GM18498 (cell line): ENCODE results near the gene ATP6V1F.
"Not testable (repeated sequence)": the region's sequence is repeated elsewhere in the genome, so short reads cannot be mapped to it uniquely, and the experiment has no call there.

ENCODE experiments used
- ATAC-seq: cut with Tn5 transposase; IDR thresholded peaks from one replicate; pipeline ENCODE4 v1.9.1; 2021; ENCODE audit warnings: mild to moderate bottlenecking, moderate library complexity; ENCODE audit not compliant: unreplicated experiment

Gene ATP6V1F

GRCh38 chr7:128895320-128895719 is 32.7 kb downstream of the ATP6V1F start:
- ATAC-seq = no peak

- ATAC-seq = no peak
Observed at GRCh38 chr7:128899392-128899791, 36.7 kb downstream of the ATP6V1F start.

DNA sequence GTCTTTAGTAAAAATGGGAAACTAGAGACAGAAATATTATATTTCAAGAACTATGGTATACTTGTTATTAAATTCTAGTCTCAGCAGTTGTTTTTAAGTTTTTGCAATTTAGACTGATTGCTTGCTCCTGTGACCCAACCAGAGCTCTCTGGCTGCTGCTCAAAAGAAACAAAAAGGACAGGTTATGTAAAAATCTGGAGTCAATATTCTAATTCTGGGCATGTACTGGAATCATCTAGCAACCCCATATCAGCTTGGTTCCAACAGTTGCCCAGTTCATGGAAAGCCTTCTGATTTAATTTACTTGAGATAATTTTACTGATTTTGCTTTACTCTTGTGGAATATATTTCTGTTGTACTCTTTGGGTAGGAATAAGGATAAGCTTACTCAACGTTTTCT is 37.6 kb downstream of the ATP6V1F start:
- ATAC-seq = no peak

GRCh38 chr7:128902761-128903585 is 40.3 kb downstream of the ATP6V1F start:
- no peak for ATAC-seq

DNA sequence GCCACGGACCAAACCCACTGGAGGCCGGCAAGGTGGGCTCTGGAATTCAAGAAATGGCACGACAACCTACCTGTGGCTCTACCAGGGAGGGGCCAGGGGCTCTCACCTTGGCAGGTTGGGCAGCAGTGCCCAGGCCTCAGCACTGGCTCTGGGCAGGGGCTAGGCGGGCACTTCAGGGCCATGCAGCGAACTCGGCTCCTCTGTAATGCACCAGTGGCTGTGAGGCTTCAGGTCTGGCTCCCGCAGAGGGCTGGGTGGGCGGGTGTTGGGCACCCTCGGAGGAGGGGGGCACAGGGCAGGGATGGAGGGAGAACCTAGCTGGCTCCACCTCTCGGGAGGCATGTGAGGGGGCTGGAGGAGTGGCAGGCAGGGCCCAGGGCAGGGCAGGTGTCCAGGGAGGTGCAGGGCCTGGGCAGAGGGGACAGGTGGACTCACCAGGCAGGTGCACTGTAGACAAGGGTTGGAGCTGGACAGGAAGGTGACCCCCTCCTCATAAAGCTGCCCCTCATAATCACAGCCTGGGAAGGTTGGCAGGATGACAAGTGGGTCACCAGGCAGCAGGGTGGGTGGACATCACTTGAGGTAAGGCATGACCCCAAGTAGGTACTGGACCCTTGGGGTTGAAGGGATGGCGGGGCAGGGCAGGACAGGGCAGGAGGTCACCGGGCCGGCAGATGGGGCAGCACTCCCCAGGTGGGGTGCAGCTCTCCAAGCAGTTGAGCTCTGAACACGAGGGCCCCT is 41.1 kb downstream of the ATP6V1F start:
- no peak for ATAC-seq

DNA sequence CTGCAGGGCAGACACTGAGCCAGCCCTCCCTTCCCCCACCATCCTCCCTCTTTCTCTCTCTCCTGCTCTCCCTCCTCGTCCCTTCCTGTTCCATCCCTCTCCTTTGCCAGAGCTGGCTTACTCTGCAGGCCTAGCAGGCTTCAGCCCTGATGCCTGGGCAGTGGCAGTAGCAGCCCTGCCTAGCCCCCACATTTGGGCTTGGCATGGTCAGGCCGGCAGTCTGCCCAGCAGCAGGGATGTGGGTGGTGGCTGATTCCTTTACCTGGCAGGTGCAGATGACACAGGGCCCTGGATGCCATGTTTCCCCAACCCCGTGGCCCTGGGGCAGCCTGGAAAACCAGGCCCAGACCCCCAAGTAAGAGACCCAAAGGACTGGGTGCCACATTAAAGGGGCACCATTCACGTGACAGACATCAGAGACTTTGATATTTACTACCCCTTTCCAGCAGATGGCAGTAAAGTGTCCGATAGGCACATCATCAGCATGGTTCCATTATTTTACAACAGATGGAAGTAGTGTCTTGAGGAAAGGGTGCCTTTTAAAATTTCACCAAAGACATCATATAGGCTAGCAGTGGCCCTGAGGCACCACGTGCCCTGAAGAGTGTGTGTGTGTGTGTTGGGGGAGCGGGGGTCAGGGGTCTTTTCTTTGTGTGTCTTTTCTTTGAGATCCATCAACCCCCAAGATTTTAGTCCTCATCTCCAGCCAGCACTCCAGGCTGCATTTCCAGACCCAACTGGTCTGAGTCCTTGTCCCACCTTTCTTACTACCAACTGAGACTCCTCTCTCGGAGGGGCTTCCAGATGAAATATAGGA is 41.9 kb downstream of the ATP6V1F start:
- ATAC-seq = peak; percentile 60

DNA sequence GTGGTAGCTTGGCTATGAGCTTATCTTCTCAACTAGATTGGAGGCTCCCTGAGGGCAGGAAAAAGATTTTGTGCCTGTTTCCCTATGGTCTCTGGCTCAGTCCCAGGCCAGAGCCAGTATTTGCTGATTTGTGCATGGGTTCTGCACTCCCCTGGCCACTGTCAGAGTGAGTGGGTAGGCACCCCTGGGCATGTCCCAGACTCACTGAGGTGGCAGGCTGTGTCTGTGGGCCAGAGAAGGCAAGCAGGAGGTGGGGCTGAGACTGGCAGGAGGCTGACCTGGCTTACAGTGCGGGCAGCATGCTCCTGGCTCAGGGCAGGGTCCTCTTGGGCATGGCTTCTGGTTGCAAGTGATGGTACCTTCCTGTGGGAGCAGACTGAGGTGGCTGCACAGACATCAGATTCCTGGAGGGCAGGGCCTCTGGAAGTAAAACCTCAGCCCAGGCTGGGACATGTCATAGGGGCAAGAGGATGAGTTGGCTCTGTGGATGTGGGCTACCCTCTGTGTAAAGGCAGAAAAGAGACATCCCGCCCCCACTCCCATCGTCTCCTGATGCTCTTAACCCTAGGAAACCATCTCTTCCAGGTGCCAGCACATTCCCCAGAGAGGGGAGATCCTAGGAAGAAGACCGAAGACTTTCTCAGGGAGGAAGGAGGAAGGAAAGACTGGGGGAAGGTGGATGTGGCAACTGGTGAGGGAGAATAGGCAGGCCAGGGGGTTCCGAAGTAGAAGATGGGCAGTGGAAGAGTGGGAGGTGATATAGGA is 43.5 kb downstream of the ATP6V1F start:
- ATAC-seq = no peak

- ATAC-seq = no peak
Observed at GRCh38 chr7:128906766-128907559, 44.3 kb downstream of the ATP6V1F start.

DNA sequence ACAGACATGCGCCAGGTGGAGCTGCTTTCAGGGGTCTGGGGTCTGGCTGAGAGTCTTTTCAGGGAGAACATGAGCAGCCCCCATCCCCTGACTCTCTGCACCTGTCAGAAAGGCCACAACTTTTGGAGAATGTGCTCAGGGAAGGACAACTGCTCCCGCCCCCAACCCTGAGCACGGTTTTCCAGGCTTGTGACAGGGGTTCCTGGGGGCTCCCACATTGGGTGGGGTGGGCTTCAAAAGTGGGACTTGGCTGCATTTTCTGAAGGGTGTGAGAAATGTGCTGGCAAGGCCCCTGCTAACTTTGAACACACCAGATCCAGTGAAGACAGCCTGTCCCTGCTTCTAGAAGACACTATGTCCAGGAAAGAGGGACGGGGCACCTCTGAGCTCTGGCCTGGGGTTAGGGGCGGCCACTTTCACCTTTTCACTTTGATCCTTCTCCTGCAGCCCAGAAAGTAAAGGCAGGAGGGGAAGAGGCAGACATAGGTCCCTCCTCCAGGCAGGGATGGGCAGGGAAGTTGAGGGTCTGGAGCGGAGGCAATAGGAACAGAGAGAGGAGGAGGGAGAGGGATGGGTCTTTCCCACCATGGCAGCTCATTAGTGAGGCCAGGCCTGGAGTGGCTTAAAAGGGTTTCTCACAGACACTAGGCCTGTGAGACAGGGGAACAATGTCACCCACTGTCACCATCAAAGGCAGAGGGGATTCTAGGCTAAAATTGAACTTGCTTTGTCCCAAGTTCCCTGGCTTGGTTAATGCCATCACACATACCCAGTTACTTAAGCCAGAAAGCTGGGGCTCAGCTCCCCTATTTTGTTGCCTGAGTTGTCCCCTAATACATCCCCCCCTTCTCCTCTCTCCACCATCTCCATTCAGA is 46.3 kb downstream of the ATP6V1F start:
- no peak for ATAC-seq

DNA sequence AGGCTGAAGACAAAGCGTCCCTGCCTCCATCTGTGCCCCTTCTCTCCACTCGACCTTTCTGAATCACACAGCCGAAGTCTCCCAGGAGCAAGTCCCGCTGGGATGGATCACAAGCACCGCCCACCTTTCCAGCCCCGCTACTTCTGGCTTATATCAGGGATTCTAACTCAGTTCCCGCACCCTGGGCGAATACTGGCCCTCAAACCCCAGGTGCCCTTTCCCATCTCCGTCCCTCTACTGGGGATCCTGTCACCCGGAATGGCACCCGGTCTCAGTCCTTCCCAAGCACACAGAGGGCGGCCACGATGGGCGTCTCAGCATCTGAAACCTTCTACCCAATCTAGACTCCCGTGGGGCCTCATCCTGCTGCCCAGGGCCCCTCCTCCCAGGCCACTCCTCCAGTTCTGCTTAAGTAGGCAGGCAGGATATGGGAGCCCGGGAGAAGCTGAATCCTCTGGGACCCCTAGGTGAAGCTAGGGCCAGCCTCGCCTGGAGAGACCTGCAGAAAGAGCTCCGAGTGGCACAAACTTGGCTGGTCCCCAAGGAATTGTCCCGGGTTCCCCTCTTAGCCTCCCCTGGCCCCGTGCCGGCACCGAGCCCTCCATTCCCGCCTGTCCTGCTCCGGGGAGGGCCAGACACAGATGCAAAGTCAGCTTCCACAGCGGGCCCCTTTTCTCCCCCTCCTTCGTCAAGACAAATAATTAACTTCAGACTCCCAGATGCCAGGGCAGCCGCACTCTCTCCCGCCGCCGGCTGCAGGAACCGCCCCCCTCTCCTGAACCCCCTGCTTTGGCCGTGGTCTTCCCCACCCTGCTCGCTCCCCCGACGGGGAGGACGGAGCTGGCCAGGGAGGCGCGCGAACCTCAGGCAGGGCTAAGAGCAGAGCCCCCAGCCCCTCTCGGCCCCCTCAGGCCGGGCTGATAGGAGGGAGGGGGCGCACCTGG is 47.2 kb downstream of the ATP6V1F start:
- no peak for ATAC-seq

- no peak for ATAC-seq
Observed at GRCh38 chr7:128910569-128910945, 47.9 kb downstream of the ATP6V1F start, which contains the start of gene KCP. Gene KCP (minus strand): TSS chr7:128910709. CDS start chr7:128910676, 33 bp downstream.

DNA sequence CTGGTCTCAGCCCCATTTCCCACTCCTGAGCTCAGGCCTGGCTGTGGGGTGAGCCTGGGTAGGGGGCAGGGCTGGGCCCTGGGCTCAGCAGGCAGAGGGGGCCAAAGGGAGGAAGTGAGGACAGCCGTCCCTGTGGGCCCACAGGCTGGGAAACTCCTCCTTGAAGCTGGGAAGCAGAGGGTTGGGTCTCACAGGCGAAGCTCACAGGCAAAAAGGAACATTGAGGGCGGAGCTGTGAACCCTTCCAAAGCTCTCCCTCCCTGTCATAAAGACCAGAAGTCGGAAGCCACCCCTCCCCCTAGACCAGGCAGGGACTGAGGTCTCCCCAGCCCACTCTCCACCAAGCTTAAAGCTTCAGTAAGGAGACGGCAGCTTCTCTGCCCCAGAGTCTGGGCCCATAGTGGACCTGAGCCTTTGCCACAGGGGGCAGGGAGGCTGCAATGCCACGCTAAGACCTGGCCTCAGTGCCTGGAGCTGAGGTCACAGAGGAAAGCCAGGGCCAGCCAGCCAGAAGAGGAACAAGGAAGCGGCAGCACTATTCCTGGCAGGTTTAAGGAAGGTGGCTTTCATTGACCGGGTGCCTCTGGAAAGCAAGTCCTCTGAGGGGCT is 48.9 kb downstream of the ATP6V1F start:
- ATAC-seq = no peak

GRCh38 chr7:128912281-128912680 is 49.6 kb downstream of the ATP6V1F start:
- ATAC-seq = no peak

DNA sequence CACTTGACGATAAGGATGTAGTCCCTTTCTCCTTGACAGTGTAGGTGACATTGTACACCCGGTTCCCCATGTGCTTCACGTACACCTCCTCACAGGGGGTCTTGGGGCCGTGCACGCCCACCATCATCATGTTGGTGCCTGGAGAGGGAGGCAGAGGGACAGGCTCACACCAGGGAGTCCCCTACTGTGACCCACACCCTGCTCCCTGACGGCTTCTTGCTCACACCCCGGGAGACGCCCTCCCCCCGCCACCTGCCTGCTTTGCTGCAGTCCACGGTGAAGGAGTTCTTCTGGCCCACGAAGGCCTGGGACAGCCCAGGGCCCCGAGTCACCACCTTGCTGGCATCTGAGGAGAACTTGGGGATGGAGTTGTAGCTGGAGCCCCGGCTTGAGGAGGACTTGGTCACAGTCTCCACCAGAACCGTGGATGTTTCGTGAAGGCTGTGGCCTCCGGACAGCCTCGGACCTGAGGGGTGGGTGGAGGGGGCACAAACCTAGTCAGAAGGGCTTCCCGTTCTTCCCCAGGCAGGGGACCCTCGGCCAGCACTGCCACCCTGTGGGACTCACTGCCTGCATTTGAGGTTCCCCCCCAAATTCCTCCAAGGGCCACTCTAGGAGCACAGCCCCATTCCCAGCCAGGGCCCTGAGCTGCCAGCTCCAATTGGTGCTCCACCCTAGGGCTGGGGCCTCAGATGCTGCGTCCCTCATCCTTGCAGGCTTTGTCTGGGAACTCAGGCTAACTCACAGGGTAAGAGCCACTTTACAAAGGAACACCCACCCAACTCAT is 50.2 kb downstream of the ATP6V1F start:
- ATAC-seq = not testable (repeated sequence)

- ATAC-seq = no peak
Observed at GRCh38 chr7:128913870-128914565, 51.4 kb downstream of the ATP6V1F start.
